Loucy (cell line): ENCODE data around the gene DSCAM.

Experiments used
- H2AFZ ChIP-seq: fragments of 200-600 bp; sonication (generic); 2 replicates; pipeline ENCODE4 v1.6.0; 2016; ENCODE audit warnings: antibody characterized with exemption, mild to moderate bottlenecking, low read length, moderate library complexity
- H3F3A ChIP-seq: fragments of 200-600 bp; 2 replicates; pipeline ENCODE4 v1.6.0; 2016; ENCODE audit warnings: antibody characterized with exemption, low read depth, mild to moderate bottlenecking
- H3K27me3 ChIP-seq: fragments of 200-600 bp; sonication (generic); 2 replicates; pipeline ENCODE4 v1.6.1; 2014; ENCODE audit warnings: low read length, mild to moderate bottlenecking; ENCODE audit not compliant: insufficient read depth, poor library complexity, severe bottlenecking
- H3K36me3 ChIP-seq: fragments of 200-600 bp; sonication (generic); 2 replicates; pipeline ENCODE4 v1.6.1; 2016; ENCODE audit warnings: low read length; ENCODE audit not compliant: insufficient read depth
- H3K4me1 ChIP-seq: fragments of 200-600 bp; sonication (generic); 2 replicates; pipeline ENCODE4 v1.5.1; 2014; ENCODE audit warnings: low read length, mild to moderate bottlenecking; ENCODE audit not compliant: insufficient read depth, poor library complexity, severe bottlenecking
- H3K4me2 ChIP-seq: fragments of 200-600 bp; sonication (generic); 2 replicates; pipeline ENCODE4 v1.6.0; 2014; ENCODE audit warnings: antibody characterized with exemption, low read length, low read depth, mild to moderate bottlenecking; ENCODE audit not compliant: poor library complexity, severe bottlenecking
- H3K4me3 ChIP-seq: fragments of 200-600 bp; sonication (generic); 2 replicates; pipeline ENCODE4 v1.5.1; 2014; ENCODE audit warnings: low read length, mild to moderate bottlenecking, mixed read lengths; ENCODE audit not compliant: poor library complexity, severe bottlenecking
- H3K79me2 ChIP-seq: fragments of 200-600 bp; sonication (generic); 2 replicates; pipeline ENCODE4 v1.6.1; 2014; ENCODE audit warnings: low read length; ENCODE audit not compliant: insufficient read depth
- H3K9ac ChIP-seq: fragments of 200-600 bp; sonication (generic); 2 replicates; pipeline ENCODE4 v1.6.0; 2014; ENCODE audit warnings: mild to moderate bottlenecking, low read depth, low read length, moderate library complexity; ENCODE audit not compliant: poor library complexity, severe bottlenecking
- H3K9me2 ChIP-seq: fragments of 200-600 bp; sonication (generic); replicated peaks from 2 replicates; pipeline ENCODE4 v1.6.1; 2016; ENCODE audit warnings: low read depth, low read length, mixed read lengths
- H3K9me3 ChIP-seq: fragments of 200-600 bp; sonication (generic); 2 replicates; pipeline ENCODE4 v1.6.1; 2014; ENCODE audit warnings: mild to moderate bottlenecking, antibody characterized with exemption, low read length, low read depth; ENCODE audit not compliant: insufficient read depth
- H4K20me1 ChIP-seq: fragments of 200-600 bp; sonication (generic); 2 replicates; pipeline ENCODE4 v1.6.0; 2014; ENCODE audit warnings: antibody characterized with exemption, low read length, mild to moderate bottlenecking; ENCODE audit not compliant: insufficient read depth, poor library complexity, severe bottlenecking
- CTCF ChIP-seq: fragments of 200-600 bp; sonication (generic); conservative IDR thresholded peaks from 2 replicates; pipeline ENCODE4 v1.5.1; 2014; ENCODE audit warnings: mild to moderate bottlenecking, antibody characterized with exemption, low read length
- EZH2phosphoT487 ChIP-seq: fragments of 200-600 bp; IDR thresholded peaks from 2 replicates; pipeline ENCODE4 v1.6.1; 2018; ENCODE audit warnings: antibody characterized with exemption, mild to moderate bottlenecking, moderate library complexity, borderline replicate concordance

Gene DSCAM

GRCh38 chr21:40788635-40789034 lies 58.3 kb downstream of the DSCAM start:
- Histone ChIP-seq H3K79me2 (no peaks in the 10 kb centered on the region), H3K4me1 (no peaks in the 10 kb centered on the region), H3K9ac (no peak overlapping the region), H3K36me3 (no peaks in the 10 kb centered on the region), H3F3A (no peaks in the 10 kb centered on the region), H3K4me2 (no peak overlapping the region), H4K20me1 (no peaks in the 10 kb centered on the region), H3K9me2 (no peaks in the 10 kb centered on the region), H2AFZ (no peak overlapping the region), H3K27me3 (no peaks in the 10 kb centered on the region), H3K9me3 (no peaks in the 10 kb centered on the region), H3K4me3 (no peak overlapping the region)
- TF ChIP-seq CTCF (no peak), EZH2phosphoT487 (no peak)

DNA sequence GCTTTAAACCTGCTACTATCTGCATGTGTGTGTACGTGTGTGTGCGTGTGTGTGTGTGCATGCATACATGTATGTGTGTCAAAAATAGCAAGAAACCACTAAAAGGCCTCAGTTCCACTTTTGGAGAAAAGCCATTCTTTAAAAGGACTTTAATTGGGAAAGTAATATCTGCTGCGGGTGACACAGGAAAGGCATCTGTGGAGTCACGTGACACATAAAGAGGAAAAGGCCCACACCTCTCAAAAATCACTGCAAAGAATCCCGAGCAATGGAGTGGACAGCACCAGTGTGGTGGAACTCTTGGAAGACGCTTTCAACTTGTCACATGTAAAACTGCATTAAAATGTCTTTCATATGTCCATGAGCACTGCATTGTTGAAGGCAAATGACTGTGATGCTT lies 63.6 kb downstream of the DSCAM start:
- TF ChIP-seq EZH2phosphoT487: no peak
- no peak for TF ChIP-seq CTCF
- Histone ChIP-seq H3K9me3 (no peaks in the 10 kb centered on the region), H3K4me1 (no peaks in the 10 kb centered on the region)

GRCh38 chr21:40770435-40771055 lies 76.4 kb downstream of the DSCAM start:
- no peaks in the 10 kb centered on the region for H3K9me2 ChIP-seq
- no peaks in the 10 kb centered on the region for H3K4me1 ChIP-seq
- H3K9ac ChIP-seq: no peak overlapping the region
- no peak overlapping the region for H2AFZ ChIP-seq
- no peaks in the 10 kb centered on the region for H3K79me2 ChIP-seq
- H3K4me2 ChIP-seq: no peak overlapping the region
- TF ChIP-seq CTCF: no peak
- no peak for TF ChIP-seq EZH2phosphoT487
- no peaks in the 10 kb centered on the region for H4K20me1 ChIP-seq
- H3K9me3 ChIP-seq: no peaks in the 10 kb centered on the region
- no peaks in the 10 kb centered on the region for H3K36me3 ChIP-seq
- H3K27me3 ChIP-seq: no peaks in the 10 kb centered on the region
- H3K4me3 ChIP-seq: no peak overlapping the region
- no peaks in the 10 kb centered on the region for H3F3A ChIP-seq

More for the DNA sequence above, 63.6 kb downstream of the DSCAM start:
- Histone ChIP-seq H3K9me2 (no peaks in the 10 kb centered on the region), H3F3A (no peaks in the 10 kb centered on the region), H3K79me2 (no peaks in the 10 kb centered on the region), H3K36me3 (no peaks in the 10 kb centered on the region), H3K4me2 (no peak overlapping the region), H4K20me1 (no peaks in the 10 kb centered on the region), H2AFZ (no peak overlapping the region), H3K4me3 (no peak overlapping the region), H3K9ac (no peak overlapping the region), H3K27me3 (no peaks in the 10 kb centered on the region)
